Measurements from ENCODE around the gene TMEM123.

The TMEM123 gene

DNA sequence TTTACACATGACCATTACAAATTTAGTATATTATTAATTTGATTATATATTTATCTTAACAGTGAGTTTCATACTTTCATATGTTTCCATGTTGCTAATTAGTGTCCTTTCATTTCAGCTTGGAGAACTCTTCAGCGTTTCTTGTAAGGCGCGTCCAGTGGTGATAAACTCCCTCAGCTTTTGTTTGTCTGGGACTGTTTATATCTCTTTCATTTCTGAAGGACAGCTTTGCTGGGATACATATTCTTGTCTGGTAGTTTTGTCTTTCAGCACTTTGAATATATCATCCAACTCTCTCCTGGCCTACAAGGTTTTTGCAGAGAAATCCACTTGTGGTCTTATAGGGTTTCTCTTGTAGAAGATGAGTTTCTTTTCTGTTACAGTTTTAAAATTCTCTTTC is 93.2 kb downstream of the TMEM123 start:
- no peak for DNase-seq (ENCODE audit: low spot score)

DNA sequence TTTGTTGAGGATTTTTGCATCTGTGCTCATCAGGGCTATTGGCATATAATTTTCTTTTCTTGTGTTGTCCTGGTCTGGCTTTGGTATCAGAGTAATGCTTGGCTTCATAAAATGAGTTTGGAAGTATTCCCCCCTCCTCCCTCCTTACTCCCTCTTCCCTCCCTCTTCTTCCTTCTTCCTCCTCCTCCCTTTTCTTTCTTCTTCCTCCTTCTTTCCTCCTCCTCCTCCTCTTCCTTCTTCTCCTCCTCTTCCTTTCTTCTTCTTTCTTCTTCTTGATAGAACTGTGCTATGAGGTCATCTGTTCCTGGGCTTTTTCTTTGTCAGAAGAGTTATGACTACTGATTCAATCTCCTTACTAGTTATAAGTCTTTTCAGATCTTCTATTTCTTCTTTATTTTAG is 95.4 kb downstream of the TMEM123 start:
- no peak for DNase-seq (ENCODE audit: low spot score)

DNA sequence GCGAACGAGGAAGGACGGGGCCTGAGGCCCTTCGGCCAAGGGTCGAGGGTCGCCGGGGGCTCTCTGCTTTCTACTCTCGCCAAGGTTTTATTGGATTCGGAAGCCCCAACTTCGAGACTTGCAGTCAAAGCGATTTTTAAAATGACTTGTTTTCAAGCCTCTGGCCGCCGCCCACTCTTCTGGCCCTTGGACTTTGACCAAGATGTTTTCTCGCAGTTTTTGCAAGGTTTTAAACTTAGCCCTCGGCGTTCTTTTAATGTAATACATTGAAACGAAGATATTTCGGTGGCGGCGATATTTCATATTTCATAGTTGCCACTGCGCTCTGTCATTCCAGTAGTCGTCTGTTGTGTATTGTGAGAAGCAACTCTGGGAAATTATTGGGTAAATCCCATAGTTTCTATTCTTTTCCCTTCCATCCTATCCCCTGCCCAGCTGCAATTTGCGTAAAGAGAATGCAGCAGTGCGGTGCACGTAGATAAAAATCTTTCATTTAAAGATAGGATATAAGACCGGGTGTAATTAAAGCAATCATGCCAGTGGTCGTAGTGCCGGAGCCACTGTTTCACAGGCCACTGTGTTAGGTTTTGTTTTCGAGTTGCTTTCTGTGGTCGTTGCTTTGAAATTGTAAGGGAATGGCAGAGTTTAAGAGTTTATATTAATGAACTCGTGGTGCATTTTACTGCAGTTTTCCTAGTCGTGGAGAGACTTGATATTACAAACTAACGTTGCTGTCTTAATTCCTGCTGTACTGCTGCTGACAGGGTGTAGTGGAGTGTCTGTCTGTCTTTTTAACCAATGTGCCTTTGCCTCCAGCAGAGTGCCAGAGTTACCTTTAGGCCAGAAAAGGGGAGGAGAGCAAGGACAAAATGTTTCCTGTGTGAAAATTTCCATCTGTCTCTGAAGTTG is 104.8 kb downstream of the TMEM123 start:
- peak; percentile 27 for DNase-seq (ENCODE audit: low spot score)

DNA sequence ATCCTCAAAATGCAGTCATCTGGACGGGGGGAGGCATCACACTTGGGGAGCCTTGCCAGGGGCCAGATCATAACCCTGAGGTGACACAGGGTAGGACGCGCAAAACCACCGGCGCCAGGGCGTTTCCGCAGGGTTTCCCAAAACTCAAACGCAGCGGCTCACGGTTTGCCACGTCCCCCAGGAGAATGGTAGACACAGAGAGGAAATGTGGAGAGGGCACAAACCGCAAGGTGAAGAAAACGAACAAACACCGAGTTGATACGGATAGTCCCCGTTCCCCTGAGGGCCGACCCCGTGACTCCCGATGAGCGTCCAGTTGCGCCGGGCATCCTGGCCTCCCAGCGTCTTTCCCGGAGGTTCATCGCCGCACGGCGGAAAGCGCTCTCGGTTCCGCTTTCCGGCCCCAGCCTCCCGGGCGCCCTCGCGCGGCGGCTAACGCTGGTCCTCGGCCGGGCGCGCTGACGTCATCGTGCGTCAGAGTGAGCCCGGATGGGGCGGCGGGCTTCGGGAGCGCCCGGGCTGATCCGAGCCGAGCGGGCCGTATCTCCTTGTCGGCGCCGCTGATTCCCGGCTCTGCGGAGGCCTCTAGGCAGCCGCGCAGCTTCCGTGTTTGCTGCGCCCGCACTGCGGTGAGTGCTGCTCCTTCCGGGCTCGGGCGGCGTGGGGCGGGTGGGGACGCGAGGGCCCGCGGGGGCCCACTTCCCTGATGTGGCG is 105.7 kb downstream of the TMEM123 start, which contains the start of gene BIRC2:
BIRC2 (plus strand) TSS at position 467 of the 714 bp plus-strand sequence. CDS start 2,641 bp downstream, outside the sequence.
- DNase-seq (ENCODE audit: low spot score) = peak; percentile 94

DNA sequence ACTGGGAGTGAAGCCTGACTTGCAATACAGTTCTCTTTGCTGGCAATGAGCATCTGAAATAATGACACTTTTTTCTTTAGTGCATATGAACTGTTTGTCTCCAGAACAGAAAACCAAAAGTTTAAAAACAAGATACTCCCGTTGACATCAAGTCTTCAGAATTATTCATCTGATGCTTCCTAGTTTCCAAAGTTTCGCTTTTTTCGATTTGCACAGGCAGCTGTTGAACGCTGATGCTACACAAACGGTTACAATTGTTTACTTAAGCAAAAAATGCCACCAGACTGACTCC is 106.2 kb downstream of the TMEM123 start:
- DNase-seq (ENCODE audit: low spot score) = no peak
